ENCODE measurements around the gene GALM.

GALM gene

DNA sequence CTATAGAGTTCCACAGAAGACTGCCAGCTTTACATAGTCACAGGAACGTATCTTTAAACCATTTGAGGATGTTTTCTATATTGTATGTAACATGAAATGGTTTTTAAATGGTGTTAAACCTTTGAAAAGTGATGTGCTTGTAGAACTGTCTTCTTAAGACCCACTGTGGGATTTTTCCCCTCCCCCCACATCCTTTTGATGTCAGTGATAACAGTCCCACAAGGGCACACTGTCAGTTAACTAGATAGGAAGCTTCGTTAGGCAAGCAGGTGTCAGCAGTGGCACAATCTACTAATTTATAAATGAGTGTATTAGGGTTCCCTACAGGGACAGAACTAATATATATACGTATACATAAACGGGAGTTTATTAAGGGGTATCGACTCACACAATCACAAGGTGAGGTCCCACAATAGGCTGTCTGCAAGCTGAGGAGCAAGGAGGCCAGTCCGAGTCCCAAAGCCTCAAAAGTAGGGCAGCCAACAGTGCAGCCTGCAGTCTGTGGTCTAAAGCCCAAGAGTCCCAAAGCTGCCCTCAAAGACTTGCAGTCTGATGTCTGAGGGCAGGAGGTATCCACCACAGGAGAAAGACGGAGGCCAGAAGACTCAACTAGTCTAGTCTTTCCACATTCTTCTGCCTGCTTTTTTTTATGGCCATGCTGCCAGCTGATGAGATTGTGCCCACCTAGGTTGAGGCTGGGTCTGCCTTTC, 39.4 kb upstream of the GALM start:
- no peak overlapping the region for H3K4me3 ChIP-seq (ENCODE audit: low read depth, low read length)
- no peak for TF ChIP-seq CTCF (IDR thresholded peaks at IDR 0.05; ENCODE audit: low read depth, low read length)
- in situ Hi-C loops (cut with HindIII; ENCODE audit: low sequenced_read_pairs) = no loop called here
- DNase-seq (ENCODE audit: low read depth, low spot score) = no peak

DNA sequence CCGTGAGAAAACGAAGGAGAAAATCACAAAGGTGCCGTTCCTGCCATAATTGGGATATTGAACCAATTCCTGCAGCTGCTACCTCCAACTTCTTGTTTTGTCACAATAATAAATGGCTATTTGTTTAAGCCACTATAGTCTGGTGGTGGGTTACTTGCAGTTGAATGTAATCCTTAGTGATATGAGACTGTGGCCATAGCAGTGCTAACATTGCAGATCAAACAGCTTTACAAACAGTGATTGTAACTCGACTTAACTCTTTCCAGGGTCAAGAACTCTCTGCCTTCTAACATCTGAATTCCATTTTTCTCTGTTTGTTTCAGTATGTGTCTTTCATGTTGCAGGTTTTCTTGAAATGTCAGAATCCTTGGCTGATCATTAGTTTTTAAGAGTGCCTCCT, 38.5 kb upstream of the GALM start:
- in situ Hi-C loops (cut with HindIII; ENCODE audit: low sequenced_read_pairs) = no loop called here
- DNase-seq (ENCODE audit: low read depth, low spot score) = no peak
- TF ChIP-seq CTCF (IDR thresholded peaks at IDR 0.05; ENCODE audit: low read depth, low read length) = no peak

GRCh38 chr2:38629684-38630083, 36.2 kb upstream of the GALM start:
- in situ Hi-C loops (cut with HindIII; ENCODE audit: low sequenced_read_pairs) = no loop called here
- H3K4me3 ChIP-seq (ENCODE audit: low read depth, low read length) = no peak overlapping the region
- no peak for DNase-seq (ENCODE audit: low read depth, low spot score)
- TF ChIP-seq CTCF (IDR thresholded peaks at IDR 0.05; ENCODE audit: low read depth, low read length) = no peak

More for the DNA sequence above, 38.5 kb upstream of the GALM start:
- no peak overlapping the region for H3K4me3 ChIP-seq (ENCODE audit: low read depth, low read length)

- no peak for DNase-seq (ENCODE audit: low read depth, low spot score)
- no peak overlapping the region for H3K4me3 ChIP-seq (ENCODE audit: low read depth, low read length)
- in situ Hi-C loops (cut with HindIII; ENCODE audit: low sequenced_read_pairs) = no loop called here
- TF ChIP-seq CTCF (IDR thresholded peaks at IDR 0.05; ENCODE audit: low read depth, low read length) = no peak
Measured at GRCh38 chr2:38631976-38632375, 33.9 kb upstream of the GALM start.

DNA sequence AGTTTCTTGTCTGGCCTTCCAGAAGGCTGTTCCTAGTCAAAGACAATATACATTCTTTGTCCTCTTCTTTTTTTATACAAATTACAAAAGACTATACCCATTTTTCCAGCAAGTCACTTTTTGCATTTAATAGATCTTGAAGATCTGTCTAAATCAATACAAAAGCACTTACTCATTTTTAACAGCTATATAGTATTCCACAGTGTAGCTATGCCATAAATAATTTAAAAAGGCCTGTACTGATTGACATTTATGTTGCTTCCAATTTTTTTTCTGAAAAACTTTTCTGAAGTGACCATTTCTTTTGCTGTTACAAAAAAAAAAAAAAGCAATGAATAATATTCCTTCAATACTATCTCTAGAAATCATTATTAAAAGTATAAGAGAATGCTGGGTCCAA, 32.9 kb upstream of the GALM start:
- no peak for TF ChIP-seq CTCF (IDR thresholded peaks at IDR 0.05; ENCODE audit: low read depth, low read length)
- no peak overlapping the region for H3K4me3 ChIP-seq (ENCODE audit: low read depth, low read length)
- in situ Hi-C loops (cut with HindIII; ENCODE audit: low sequenced_read_pairs) = no loop called here
- no peak for DNase-seq (ENCODE audit: low read depth, low spot score)

DNA sequence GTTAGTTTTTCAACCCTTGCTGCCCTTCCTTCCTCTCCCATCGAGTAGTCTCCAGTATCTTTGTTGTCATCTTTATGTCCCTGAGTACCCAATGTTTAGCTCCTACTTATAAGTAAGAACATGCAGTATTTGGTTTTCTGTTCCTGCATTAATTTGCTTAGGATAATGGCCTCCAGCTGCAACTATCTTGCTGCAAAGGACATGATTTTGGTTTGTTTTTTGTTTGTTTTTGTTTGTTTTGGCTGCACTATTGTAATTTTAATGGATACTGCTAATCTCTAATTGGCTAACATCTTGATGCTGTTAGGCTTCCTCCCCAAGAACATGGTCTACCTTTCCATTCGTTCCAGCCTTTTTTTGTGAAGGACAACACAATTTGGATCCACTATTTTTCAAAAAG, 32.0 kb upstream of the GALM start:
- in situ Hi-C loops (cut with HindIII; ENCODE audit: low sequenced_read_pairs) = no loop called here
- no peak for DNase-seq (ENCODE audit: low read depth, low spot score)
- no peak overlapping the region for H3K4me3 ChIP-seq (ENCODE audit: low read depth, low read length)
- no peak for TF ChIP-seq CTCF (IDR thresholded peaks at IDR 0.05; ENCODE audit: low read depth, low read length)

Data from astrocyte of the spinal cord (primary cell).